Activated CD4-positive, CD25-positive, alpha-beta regulatory T cell (primary cell): ENCODE results near the gene KDR.

Source experiments
- DNase-seq, 4 experiments: peaks; one replicate each; lab custom pipeline; 2025; lab: John Stamatoyannopoulos, UW

Gene KDR

DNA sequence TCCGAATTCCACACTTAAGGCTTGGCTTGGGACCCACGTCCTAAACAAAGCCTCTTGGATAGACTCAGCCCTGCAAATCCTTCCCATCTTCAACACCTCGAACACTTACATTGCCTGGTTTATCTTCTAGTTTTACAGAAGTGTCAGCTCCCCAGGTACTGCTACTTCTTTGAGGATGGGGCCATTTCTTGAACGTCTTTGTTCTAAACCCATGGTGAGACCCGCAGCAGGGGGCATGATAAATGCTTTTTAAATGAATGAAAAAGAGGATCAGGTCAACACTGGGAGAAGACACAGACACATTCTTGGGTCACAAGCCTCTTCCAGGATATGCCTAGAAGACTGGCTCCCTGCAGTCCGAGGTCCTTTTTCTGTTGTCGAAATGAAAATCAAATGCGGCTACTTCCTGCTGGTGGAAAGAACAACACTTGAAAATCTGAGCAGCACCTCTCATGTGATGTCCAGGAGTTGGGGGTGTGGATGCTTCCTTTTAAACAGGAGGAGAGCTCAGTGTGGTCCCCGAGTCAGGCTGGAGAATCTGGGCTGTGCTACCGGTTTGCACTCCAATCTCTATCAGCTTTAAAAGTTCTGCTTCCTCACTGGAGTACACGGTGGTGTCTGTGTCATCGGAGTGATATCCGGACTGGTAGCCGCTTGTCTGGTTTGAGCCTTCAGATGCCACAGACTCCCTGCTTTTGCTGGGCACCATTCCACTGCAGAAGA, 45.8 kb downstream of the KDR start:
- DNase-seq: no peak

DNA sequence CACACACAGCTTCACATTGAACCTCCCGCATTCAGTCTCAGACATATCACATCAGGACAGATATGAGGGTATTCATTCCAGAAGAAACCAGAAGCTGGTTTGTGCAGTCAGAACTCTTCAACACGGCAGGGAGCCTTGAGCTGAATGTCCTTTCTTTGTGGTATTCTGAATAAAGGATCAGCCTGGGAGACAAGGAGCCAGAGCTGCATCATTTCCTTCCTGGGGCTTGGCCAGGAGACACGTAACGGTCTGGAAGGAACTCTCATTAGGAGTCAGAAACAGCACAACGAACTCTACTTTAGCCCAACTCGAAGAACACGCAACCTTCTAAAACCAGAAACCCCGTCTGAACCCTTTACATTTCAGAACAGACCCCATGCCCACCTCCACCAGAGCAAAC, 46.4 kb downstream of the KDR start:
- DNase-seq: no peak

DNA sequence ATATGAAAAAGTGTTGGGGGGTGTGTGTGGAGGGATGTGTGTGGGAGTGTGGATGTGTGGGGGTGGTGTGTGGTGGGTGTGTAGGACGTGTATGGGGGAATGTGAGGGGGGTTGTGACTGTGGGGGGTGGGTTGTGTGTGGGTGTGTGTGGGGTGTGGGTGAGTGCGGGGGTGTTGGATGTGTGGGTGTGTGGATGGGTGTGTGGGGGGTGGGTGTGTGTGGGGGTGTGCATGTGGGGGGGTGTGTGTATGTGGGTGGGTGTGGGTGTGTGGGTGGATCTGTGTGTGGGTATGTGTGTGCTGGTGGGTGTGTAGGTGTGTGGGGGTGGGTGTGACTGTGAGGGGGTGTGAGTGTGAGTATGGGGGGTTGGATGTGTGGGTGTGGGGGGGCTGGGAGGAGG, 47.8 kb downstream of the KDR start:
- no peak for DNase-seq

DNA sequence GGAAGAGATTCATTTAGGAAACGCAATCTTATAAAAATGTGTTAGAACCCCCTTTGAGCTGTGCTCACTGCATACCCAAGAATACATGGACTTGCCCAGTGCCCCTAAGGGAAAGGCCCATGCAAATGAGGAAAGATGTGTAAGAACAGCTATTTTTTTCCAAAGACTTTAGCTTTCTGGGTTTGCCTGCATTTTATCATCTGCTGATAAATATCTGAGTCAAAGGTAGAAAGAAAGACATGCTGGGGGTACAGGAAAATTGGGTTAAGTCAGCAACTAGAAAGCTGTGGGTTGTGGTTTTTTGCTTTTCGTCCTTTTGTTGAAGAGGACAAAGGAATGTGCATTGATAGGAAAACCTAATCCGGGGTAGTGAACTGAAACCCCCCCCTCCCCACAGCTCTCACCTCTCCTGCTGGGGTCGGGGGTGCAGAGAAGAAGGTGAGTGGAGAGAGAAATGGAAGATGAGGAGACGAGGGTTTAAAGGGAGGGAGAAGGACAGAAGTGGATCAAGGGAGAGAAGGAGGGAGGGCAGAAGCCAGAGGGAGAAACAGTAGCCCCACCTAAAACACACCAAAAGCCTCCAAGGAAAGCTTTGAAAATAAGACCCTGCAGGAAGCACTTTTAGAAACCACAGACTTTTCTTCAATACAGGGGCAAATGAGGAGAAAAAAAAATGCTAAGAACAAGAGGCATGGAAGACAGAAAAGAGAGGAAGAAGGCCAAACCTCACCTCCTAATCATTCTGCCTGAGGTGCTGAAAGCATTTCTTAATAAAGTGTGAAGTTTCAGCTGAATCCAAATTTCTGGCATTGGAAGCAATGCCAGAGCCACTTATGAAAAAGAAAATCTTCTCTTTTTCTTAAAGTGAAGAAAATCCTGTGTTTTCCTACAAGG, 49.3 kb downstream of the KDR start:
- no peak for DNase-seq

DNA sequence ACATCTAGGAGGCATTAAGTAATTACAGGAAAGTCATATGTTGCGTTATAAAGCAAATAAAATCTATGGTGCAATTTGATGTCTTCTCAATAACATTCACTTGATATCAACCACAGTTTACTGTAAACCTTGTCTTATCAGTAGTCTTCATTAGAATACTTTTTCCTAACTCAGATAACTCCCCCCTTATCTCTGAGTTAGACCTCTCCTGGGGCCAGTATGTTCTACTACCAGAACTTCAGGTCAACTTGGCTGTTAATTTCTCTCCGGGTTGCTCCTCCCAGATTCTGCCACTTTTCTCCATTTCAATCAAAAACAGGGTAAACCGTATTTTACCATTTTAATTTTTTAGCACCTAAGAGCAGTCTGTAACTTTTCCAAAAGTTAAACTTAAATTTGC, 50.0 kb downstream of the KDR start:
- DNase-seq: no peak

DNA sequence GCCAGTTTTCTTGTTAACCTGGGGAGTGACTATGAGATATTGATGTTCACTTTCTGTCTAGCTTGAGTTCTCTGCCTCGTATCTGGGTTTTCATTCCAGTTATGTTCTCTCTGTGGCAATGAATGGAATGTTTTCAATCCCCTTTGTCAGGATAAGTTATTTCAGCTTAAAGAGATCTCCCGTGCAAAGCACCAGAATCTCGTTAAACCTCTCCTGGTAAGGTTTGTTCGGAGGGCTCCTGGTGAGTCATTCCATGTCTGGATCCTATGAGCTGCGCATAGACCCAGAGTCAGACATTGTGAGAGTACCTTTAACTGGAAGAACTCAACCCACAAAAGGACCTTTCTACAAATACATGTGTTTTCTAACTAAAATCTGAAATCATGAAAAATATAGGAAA, 51.0 kb downstream of the KDR start:
- DNase-seq: no peak

DNA sequence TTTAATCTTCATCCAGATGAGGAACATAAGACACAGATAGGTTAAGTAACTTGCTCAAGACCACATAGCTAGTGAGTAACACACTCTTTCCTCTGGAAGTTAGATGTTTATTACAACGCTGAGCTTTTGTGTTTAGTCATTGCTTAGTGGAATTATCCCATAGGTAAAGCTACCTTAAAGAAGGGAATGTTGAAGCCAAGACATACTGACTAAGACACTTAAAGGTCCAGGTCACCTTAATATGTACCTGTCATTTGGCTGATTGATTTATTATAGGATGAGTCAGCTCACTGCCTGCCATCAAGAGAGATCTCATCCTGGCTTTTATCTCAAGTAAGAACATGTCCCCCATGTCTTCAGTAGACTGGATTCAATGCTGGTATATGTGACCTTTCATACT, 53.4 kb downstream of the KDR start:
- DNase-seq: no peak

DNA sequence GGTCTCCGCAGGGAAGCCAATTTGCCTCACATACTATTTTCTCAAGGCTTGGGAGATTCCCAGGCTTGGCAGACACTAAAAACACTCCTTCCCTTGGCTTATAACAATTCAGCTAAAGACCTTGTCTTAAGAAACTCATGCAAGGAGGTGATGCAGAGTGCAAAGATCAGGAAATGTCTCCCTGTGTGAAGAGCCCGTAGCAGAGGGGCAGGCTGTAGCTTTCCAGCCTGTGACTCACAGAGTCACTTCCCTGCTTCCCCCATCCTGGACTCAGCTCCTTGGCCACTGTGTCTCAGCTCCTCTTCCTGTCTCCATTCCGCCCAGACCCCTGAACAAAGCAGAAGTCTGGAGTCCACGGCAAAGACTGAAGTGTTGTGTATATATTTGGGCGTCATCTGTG, 56.1 kb downstream of the KDR start:
- DNase-seq: no peak

DNA sequence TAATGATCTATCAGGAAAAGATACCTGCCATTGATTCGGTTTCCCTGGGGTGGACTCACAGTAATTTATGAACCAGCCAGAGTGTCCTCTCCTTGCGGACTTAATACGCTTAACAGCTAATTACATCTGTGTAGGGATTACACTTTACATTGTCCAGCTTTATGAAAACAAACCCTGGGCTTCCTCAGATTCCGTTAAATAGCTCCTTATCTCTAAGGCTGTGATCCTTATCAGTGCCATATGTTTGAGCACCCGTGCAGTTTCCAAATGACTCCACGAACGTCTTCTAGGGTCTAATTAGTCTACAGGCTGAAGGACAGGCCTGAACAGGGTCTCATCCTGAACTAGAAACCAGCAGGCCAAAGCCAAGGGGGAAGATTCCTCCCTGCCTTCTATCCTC, 56.9 kb downstream of the KDR start:
- DNase-seq: no peak

DNA sequence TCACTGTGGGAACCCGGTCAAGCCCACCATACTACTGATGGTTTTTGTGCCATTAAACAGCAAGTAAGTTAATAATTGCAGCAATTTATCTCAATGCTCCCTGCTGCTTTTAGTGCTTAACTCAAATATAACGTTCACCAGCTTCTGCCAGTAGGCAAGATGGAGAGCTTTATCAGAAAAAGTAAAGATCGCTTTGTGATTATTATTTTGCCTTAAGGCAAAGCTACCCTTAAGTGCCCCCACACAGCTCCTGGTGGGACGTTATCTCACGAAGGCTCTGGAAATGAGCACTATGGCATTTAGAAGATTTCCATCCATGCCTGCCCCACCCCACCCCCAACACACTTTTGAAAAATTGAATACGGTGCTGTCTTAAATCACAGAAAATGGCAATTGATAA, 59.4 kb downstream of the KDR start:
- no peak for DNase-seq

DNA sequence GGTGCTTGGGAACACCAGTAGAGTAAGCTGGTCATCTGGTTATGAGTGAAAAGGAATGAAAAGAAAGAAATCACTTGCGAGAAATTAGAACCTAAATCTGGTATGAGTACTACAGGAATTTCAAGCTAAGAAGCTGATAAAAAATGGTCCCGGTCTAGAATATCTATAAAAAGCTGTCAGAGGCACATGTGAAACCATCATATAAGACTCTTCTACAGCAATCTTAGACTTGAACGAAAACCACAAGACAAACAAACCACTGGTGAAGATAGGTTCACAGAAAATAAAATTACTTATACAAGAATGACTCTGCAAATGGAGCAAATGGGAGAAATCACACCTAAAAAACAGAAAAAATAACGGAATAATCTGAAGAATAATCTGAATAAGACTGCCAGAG, 69.9 kb downstream of the KDR start:
- no peak for DNase-seq

DNA sequence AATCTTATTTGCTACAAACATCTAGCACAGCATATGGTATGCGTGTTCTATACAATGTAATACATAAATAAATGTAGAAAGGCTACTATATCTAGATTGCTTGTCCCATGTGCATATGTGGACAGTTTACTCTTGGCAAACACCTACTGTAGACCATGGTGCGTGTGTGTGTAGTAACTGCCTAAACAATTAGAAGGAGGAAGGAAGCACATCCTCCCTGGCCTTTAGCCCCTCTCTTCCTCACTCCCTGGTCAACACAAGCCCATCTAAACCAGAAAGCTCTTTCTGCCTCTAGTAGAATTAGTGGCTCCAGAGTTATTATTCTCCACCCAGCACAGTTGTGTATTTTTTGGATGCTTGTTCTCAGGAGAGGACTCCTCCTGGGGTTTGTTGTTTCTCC, 73.9 kb downstream of the KDR start:
- no peak for DNase-seq

DNA sequence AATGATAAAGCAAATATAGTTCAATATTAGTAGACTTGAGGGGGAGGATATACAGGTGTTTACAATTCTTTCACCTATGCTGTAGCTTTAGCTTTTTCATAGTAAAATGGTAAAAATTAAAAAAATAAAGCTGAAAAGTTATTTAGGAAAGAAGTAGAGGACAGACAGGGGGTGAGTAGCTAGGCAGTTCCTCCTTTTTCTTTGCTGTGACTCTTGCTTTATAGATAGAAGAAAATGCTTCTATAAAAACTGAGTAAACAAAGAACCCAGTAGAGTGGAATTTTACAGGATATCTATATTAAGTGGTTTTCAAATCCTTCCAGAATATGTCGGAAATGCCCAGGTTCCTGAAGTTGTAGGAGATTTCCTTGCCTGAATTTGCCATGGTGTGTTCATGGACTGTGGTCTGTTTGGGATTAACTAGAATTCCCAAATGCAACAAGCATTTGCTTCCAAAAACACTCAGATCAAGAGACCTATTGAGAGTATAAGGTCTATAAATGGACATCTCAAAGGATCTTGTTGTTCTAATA, 74.9 kb downstream of the KDR start:
- no peak for DNase-seq

DNA sequence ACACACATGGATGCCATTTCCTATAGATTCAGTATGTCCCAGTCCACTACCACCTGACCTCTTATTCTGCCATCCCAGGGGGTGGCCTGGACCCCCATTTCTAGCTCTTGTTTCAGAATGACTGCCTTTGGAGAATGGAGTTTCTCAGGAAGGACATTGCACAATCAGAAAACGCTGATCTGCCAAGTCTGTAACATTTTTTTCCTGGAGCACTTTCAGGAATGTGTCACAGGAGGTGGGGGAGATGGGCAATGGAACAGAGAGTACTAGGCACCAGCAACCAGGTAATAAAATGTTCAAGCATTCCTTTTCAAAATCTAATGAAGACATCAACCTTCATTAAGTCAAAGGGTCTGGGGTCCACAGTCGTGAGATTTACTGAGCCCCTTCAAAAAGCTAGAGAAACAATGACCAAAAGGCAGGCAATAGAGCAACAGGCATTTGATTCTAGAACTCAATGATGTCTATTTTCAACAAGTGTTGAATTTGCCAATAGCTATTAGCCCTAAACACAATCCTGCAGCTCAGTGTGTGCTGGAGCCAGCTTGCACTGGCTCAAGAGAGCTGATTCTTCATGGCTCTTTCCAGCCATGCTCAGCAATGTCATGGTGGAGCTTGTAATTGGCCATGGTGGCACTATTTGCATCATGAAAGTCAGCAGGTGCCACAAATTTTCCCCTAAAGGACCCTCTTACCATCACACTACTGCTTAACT, 87.1 kb downstream of the KDR start:
- DNase-seq: no peak

DNA sequence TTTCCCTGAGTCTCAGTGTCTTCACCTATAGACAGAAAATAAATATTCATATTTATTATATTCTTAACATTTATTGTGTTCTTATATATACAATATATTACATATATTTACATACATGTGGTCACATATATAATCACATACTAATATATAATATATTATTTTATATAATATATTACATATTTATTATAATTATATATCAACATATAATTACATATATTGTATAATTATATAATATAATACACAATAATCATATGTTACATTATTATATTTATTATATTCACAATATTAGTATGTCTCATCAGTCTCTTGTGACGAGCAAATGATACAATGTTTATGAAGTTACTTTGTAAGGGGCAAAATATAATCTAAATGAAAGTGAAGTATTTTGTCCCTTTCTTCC, 87.7 kb downstream of the KDR start:
- DNase-seq: no peak

DNA sequence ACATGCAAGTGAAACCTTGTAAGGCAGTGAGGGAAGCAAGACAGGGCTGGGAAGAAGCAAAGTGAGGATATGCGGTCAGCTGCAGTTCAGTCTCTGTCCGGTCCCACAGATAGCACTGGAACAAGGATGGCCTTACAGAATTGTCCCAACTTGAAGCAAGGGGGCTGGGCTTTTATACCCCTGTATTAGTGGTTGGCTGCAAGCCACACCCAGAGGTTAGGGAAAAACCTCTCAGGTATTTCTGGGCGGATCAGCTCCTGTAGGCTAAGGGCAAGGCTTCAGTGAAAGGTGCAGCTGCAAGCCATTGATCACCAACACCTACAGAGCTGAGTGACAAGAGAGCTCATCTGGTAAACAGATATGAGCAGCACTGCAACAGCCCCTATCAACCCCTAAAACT, 89.0 kb downstream of the KDR start:
- DNase-seq: no peak

DNA sequence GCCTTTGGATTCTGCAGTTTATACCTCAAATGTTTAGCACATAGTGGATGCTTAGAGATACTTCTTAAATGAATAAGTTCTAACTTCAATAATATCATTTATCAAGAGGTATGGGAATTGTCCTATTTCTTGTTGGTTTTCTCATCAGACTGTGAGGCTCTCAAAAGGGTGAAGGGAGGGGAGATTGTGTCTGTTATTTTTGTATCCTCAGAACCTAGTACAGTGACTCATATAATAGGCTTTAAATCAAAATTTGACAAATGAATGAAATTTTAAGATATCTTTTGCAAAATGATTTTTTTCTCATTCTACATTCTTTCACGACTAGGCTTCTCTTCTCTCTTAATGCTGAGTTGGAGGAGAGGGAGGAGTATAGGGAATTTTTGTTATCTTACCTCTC, 89.5 kb downstream of the KDR start:
- DNase-seq: no peak

DNA sequence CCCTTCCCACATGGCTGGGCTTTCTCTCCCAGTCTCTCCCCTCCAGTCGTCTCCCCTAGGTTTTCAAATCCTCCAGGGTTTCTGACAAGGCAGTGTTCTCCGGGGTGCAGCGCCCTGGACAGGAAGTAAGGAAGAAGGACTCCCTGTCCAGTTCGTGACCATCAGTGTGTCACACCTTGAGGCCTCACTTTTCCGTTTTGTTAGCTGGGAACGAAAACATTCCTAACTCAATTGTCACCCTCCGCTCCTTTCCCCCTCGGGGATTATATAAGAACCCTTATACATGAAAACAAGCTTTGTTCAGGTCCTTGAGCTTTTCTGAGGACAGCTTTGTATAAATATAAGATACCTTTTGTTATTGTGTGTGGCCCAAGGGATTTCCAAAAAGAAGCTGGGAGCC, 92.1 kb downstream of the KDR start:
- no peak for DNase-seq

DNA sequence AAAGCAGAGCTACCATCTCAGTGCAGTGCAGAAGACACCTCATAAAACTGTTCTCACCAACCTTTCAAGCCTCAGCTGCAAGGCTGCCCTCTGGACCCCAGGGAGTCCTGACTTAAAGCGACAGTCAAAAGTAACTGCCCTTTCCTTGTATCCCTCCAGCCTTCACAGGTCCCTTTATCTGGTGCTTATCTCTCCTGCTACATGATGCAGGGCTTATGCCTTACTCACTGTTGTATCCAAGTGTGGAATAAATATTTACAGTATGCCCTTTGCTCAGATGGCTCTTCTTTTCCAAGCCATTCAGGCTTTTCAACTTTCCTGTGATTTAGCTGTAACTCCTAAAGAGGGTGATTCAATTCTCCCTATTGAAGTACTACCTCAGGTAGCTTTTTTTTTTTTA, 92.6 kb downstream of the KDR start:
- no peak for DNase-seq

DNA sequence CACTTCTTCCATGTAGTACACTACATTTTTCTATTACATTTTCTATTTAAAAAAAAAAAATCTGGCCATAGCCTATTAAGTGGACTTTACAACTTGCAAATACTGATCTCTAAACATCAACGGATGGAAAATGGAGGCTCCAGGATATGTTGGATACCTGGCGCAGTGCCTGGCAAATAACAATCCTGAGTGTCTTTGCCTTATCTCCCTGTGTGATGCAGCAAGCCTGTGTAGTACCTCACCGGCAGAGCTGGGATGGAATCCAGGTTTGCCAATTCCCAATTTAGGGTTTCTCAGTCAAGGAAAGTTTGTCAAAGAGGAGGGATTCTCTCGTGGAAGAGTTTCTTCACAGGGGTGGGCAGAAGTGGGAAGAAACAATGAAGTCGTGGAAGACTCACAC, 93.2 kb downstream of the KDR start:
- DNase-seq: no peak

DNA sequence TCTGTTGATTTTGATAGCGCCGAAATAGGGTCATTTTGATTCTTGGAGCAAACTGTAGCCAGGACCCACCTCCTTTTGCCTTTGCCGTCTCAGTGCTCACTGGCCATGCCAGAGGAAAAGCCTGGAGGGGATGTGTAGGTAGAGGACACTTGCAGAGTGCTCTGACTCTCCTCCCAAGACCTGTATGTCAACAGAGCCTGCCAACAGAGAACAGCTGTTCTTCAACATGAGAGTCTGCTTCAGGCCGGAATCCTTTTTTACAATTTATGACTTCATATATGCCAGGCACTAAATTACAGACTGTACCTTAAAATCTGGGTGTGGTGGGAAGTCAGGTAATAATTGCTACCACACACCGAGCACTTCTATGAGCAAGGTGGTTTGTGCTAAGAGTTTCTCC, 94.2 kb downstream of the KDR start:
- DNase-seq: no peak

DNA sequence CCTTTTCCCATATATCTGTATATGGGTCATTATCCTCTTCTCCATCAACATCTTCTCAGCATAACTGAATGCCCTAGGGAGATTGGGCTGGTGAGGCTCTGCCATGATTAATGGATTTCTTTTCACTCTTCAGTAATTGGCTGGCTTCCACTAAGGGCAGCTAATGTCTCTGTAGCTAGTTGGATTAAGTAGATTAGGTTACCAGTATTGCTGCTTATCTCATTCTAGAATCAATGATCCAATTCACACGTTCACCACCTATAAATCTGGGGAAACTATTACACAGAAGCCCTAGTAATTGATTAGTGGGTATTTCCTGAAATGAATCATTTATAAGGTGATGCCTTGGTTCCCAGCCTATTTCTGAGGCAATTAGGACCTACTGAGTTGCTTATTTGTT, 94.8 kb downstream of the KDR start:
- DNase-seq: no peak
